H1 (cell line): Measurements from ENCODE around the gene OR7D2. TPM values are rescaled to one million over a fixed set of nuclear protein-coding genes. Genes with fewer than 3 reads are reported as not detected.
A peak's percentile ranks its signal among the peaks of the same experiment; 100 is the strongest.

Source experiments
- E2F6 ChIP-seq: IDR thresholded peaks from 2 replicates; pipeline ENCODE4 v1.6.1; 2012; ENCODE audit warnings: inconsistent platforms
- GABPA ChIP-seq: IDR thresholded peaks from 2 replicates; pipeline ENCODE4 v1.6.1; 2011; ENCODE audit warnings: mild to moderate bottlenecking, low read length, moderate library complexity, borderline replicate concordance; ENCODE audit not compliant: insufficient read depth
- SIX5 ChIP-seq: IDR thresholded peaks from 2 replicates; pipeline ENCODE4 v1.6.1; 2011; ENCODE audit warnings: mild to moderate bottlenecking, low read depth, low read length
- TCF12 ChIP-seq: IDR thresholded peaks from 2 replicates; pipeline ENCODE4 v1.6.1; 2011; ENCODE audit warnings: low read depth, mild to moderate bottlenecking, low read length
- polyA plus RNA-seq, 7 experiments: library from polyadenylated mRNA; depleted of rRNA in 3 of 7; stranded (reverse) in 5 of 7; unstranded in 2 of 7; fragments of >200 nt in 5 of 7; fragments of 200-250 nt in 2 of 7; gene quantifications; 1 replicate in 5 of 7; 2 replicates in 1 of 7; 4 replicates in 1 of 7; pipeline versions ENCODE4 v1.2.1 to v1.2.3, GENCODE V29; 2011 to 2013; ENCODE audit warnings: missing spikeins in 2 of 7, mixed read lengths in 2 of 7
- total RNA-seq: library from RNA; stranded (reverse); fragmentation: NEBNext Ultra II Directional; extraction: Animal tissue kit (Norgen Biotek cat#: 25700); gene quantifications from 2 replicates; pipeline ENCODE4 v1.2.1, GENCODE V29; 2021

Gene OR7D2
- total and polyA plus RNA-seq, 2 of the 8 experiments (the other 6 are each of a cell fraction or from before 2014, with no cell fraction given): 0.02 TPM; not detected in 1

- TF ChIP-seq SIX5 (peak; percentile 83), GABPA (no peak), TCF12 (no peak), E2F6 (peak; percentile 45; the same call in 1 of the 2 replicates)
- TF ChIP-seq, all 59 proteins: peak for 20
Observed at GRCh38 chr19:9140159-9140874, 38.5 kb upstream of the OR7D2 start, which contains the start of gene ZNF317 (continued).
